ENCODE results near the gene BTAF1. TPM values are rescaled to one million over a fixed set of nuclear protein-coding genes. Genes with fewer than 3 reads are reported as not detected.

Gene BTAF1
- total and polyA plus RNA-seq, 3 donors from 2014 or later = 37.5 to 81.8 (median 60.9) TPM

GRCh38 chr10:92062273-92062672 is 138.7 kb downstream of the BTAF1 start:
- Histone ChIP-seq H3K27ac (no peak overlapping the region), H3K4me3 (no peak overlapping the region), H3K36me3 (ENCODE audit: low read depth, missing control alignments) (no peaks in the 10 kb centered on the region), H3K9me3 (no peaks in the 10 kb centered on the region), H3K4me1 (no peaks in the 10 kb centered on the region), H3K27me3 (no peaks in the 10 kb centered on the region)
- TF ChIP-seq POLR2A (IDR thresholded peaks at IDR 0.05) (no peak), CTCF (IDR thresholded peaks at IDR 0.05) (no peak)
- intact Hi-C loops (cut with DNase I; ENCODE audit: low total_unique reads) = no loop called here
- DNase-seq = no peak
- 84 to 89% methylated on average over 1 of the region's 1 CpG for WGBS, 2 donors

- 91% methylated on average over 2 of the region's 2 CpGs for WGBS, 2 donors
- no peak overlapping the region for H3K27ac ChIP-seq
- H3K27me3 ChIP-seq = no peaks in the 10 kb centered on the region
Observed at GRCh38 chr10:92064506-92064905, 140.9 kb downstream of the BTAF1 start.

GRCh38 chr10:92066386-92066785 is 142.8 kb downstream of the BTAF1 start:
- no peaks in the 10 kb centered on the region for H3K36me3 ChIP-seq (ENCODE audit: low read depth, missing control alignments)
- no peaks in the 10 kb centered on the region for H3K9me3 ChIP-seq
- no peaks in the 10 kb centered on the region for H3K27me3 ChIP-seq
- DNase-seq = no peak
- H3K4me3 ChIP-seq = no peak overlapping the region
- intact Hi-C loops (cut with DNase I; ENCODE audit: low total_unique reads) = no loop called here
- 91 to 97% methylated on average over 4 of the region's 4 CpGs for WGBS, 2 donors
- TF ChIP-seq CTCF (IDR thresholded peaks at IDR 0.05) = no peak
- no peak for TF ChIP-seq POLR2A (IDR thresholded peaks at IDR 0.05)
- no peak overlapping the region for H3K27ac ChIP-seq
- no peaks in the 10 kb centered on the region for H3K4me1 ChIP-seq

More at GRCh38 chr10:92064506-92064905, 140.9 kb downstream of the BTAF1 start:
- no peaks in the 10 kb centered on the region for H3K9me3 ChIP-seq
- H3K36me3 ChIP-seq (ENCODE audit: low read depth, missing control alignments) = no peaks in the 10 kb centered on the region
- TF ChIP-seq CTCF (IDR thresholded peaks at IDR 0.05) = no peak
- TF ChIP-seq POLR2A (IDR thresholded peaks at IDR 0.05) = no peak
- no peaks in the 10 kb centered on the region for H3K4me1 ChIP-seq
- no peak for DNase-seq
- H3K4me3 ChIP-seq = no peak overlapping the region
- intact Hi-C loops (cut with DNase I; ENCODE audit: low total_unique reads) = no loop called here

GRCh38 chr10:92068900-92069299 is 145.3 kb downstream of the BTAF1 start:
- H3K9me3 ChIP-seq = no peaks in the 10 kb centered on the region
- no peaks in the 10 kb centered on the region for H3K36me3 ChIP-seq (ENCODE audit: low read depth, missing control alignments)
- no peaks in the 10 kb centered on the region for H3K27me3 ChIP-seq
- H3K4me3 ChIP-seq = no peak overlapping the region
- no peak overlapping the region for H3K27ac ChIP-seq
- DNase-seq = no peak
- intact Hi-C loops (cut with DNase I; ENCODE audit: low total_unique reads) = no loop called here
- TF ChIP-seq CTCF (IDR thresholded peaks at IDR 0.05) (no peak), POLR2A (IDR thresholded peaks at IDR 0.05) (no peak)
- no peaks in the 10 kb centered on the region for H3K4me1 ChIP-seq
- WGBS, 2 donors = 80 to 95% methylated on average over 1 of the region's 1 CpG

- Histone ChIP-seq H3K27me3 (no peaks in the 10 kb centered on the region), H3K9me3 (no peaks in the 10 kb centered on the region), H3K4me3 (no peak overlapping the region), H3K36me3 (ENCODE audit: low read depth, missing control alignments) (no peaks in the 10 kb centered on the region), H3K27ac (no peak overlapping the region), H3K4me1 (no peaks in the 10 kb centered on the region)
- 74 to 83% methylated on average over 6 of the region's 6 CpGs for WGBS, 2 donors
- DNase-seq = no peak
- no peak for TF ChIP-seq POLR2A (IDR thresholded peaks at IDR 0.05)
- no peak for TF ChIP-seq CTCF (IDR thresholded peaks at IDR 0.05)
- intact Hi-C loops (cut with DNase I; ENCODE audit: low total_unique reads) = no loop called here
Observed at GRCh38 chr10:92074126-92074887, 150.7 kb downstream of the BTAF1 start.
